DND-41 (cell line): ENCODE measurements around the gene TAL1.

Experiments used
- ATAC-seq: fragments of 200-7000 bp; cut with Tn5 transposase; 3 replicates; pipeline ENCODE4 v1.9.1; 2021; ENCODE audit warnings: low read depth; ENCODE audit not compliant: insufficient read depth
- DNase-seq: peaks from one replicate; pipeline ENCODE4 v3.0.0-alpha.2; 2020
- H2AFZ ChIP-seq: 2 replicates; pipeline ENCODE4 v1.6.0; 2012; ENCODE audit warnings: low read depth, low read length
- H3K27ac ChIP-seq: 2 replicates; pipeline ENCODE4 v1.5.1; 2012; ENCODE audit warnings: low read length, inconsistent platforms
- H3K27me3 ChIP-seq: fragments of 200-600 bp; sonication (generic); 2 replicates; pipeline ENCODE4 v1.6.0; 2012; ENCODE audit warnings: low read length, mild to moderate bottlenecking, inconsistent platforms; ENCODE audit not compliant: insufficient read depth, poor library complexity
- H3K36me3 ChIP-seq: 2 replicates; pipeline ENCODE4 v1.5.1; 2012; ENCODE audit warnings: low read length, inconsistent platforms; ENCODE audit not compliant: insufficient read depth
- H3K4me1 ChIP-seq: 2 replicates; pipeline ENCODE4 v1.5.1; 2012; ENCODE audit warnings: mild to moderate bottlenecking, low read length; ENCODE audit not compliant: insufficient read depth
- H3K4me2 ChIP-seq: 2 replicates; pipeline ENCODE4 v1.6.0; 2012; ENCODE audit warnings: mild to moderate bottlenecking, moderate library complexity, low read length, inconsistent platforms; ENCODE audit not compliant: insufficient read depth
- H3K4me3 ChIP-seq, 2 experiments: fragments of 200-600 bp in 1 of 2; shearing (Covaris generic) in 1 of 2; 2 replicates each; pipeline ENCODE4 v1.5.1; 2012 to 2016; ENCODE audit warnings: inconsistent platforms in 2 of 2, low read length in 2 of 2, mild to moderate bottlenecking in 2 of 2, low read depth in 1 of 2, moderate library complexity in 1 of 2
- H3K79me2 ChIP-seq: 2 replicates; pipeline ENCODE4 v1.6.0; 2012; ENCODE audit warnings: low read length, inconsistent platforms; ENCODE audit not compliant: insufficient read depth
- H3K9ac ChIP-seq: 2 replicates; pipeline ENCODE4 v1.6.0; 2012; ENCODE audit warnings: low read depth, mild to moderate bottlenecking, inconsistent platforms, low read length, moderate library complexity
- H3K9me3 ChIP-seq: 2 replicates; pipeline ENCODE4 v1.5.1; 2012; ENCODE audit warnings: low read length, moderate library complexity, mild to moderate bottlenecking, inconsistent platforms; ENCODE audit not compliant: insufficient read depth, severe bottlenecking
- H4K20me1 ChIP-seq: 2 replicates; pipeline ENCODE4 v1.6.0; 2012; ENCODE audit warnings: low read length; ENCODE audit not compliant: insufficient read depth
- CTCF ChIP-seq: IDR thresholded peaks from 2 replicates; pipeline ENCODE4 v1.5.1; 2012; ENCODE audit warnings: borderline replicate concordance, low read length, moderate library complexity, mild to moderate bottlenecking; ENCODE audit not compliant: poor library complexity, severe bottlenecking; ENCODE audit errors: extremely low read depth
- EZH2 ChIP-seq: IDR thresholded peaks from 3 replicates; pipeline ENCODE4 v1.6.1; 2012; ENCODE audit warnings: borderline replicate concordance, low read depth, mild to moderate bottlenecking, moderate library complexity, low read length, inconsistent platforms; ENCODE audit not compliant: severe bottlenecking

The TAL1 gene

GRCh38 chr1:47230692-47231300 lies 1.2 kb downstream of the TAL1 start:
- Histone ChIP-seq H3K4me2 (no peak overlapping the region), H3K4me3 (no peak overlapping the region), H3K27ac (no peak overlapping the region), H3K27me3 (peaks cover 14% of the 10 kb centered on the region), H3K9me3 (no peaks in the 10 kb centered on the region), H3K36me3 (no peaks in the 10 kb centered on the region), H2AFZ (no peak overlapping the region), H3K79me2 (no peaks in the 10 kb centered on the region), H3K4me1 (no peaks in the 10 kb centered on the region), H3K9ac (no peak overlapping the region), H4K20me1 (no peaks in the 10 kb centered on the region)
- DNase-seq: no peak
- TF ChIP-seq EZH2 (no peak), CTCF (no peak)
- ATAC-seq: no peak

GRCh38 chr1:47229886-47230691 lies 1.9 kb downstream of the TAL1 start:
- ATAC-seq: no peak
- Histone ChIP-seq H3K9ac (no peak overlapping the region), H3K27me3 (peaks cover 14% of the 10 kb centered on the region), H3K79me2 (no peaks in the 10 kb centered on the region), H3K9me3 (no peaks in the 10 kb centered on the region), H3K4me3 (no peak overlapping the region), H4K20me1 (no peaks in the 10 kb centered on the region), H3K36me3 (no peaks in the 10 kb centered on the region), H3K4me1 (no peaks in the 10 kb centered on the region), H3K4me2 (no peak overlapping the region), H3K27ac (no peak overlapping the region), H2AFZ (no peak overlapping the region)
- TF ChIP-seq EZH2: no peak
- TF ChIP-seq CTCF: no peak
- no peak for DNase-seq

- ATAC-seq (no peak), DNase-seq (no peak)
- Histone ChIP-seq H3K36me3 (no peaks in the 10 kb centered on the region), H3K4me2 (no peak overlapping the region), H3K9me3 (no peaks in the 10 kb centered on the region), H3K79me2 (no peaks in the 10 kb centered on the region), H4K20me1 (no peaks in the 10 kb centered on the region), H3K27me3 (peaks cover 14% of the 10 kb centered on the region), H3K4me1 (no peaks in the 10 kb centered on the region), H2AFZ (no peak overlapping the region), H3K4me3 (no peak overlapping the region), H3K9ac (no peak overlapping the region), H3K27ac (no peak overlapping the region)
- TF ChIP-seq CTCF (no peak), EZH2 (no peak)
These were observed 2.8 kb downstream of the TAL1 start for GRCh38 chr1:47229031-47229885.
